ENCODE measurements around the gene EXOSC10. TPM values are rescaled to one million over a fixed set of nuclear protein-coding genes. Genes with fewer than 3 reads are reported as not detected.

EXOSC10 gene
- total and polyA plus RNA-seq, 8 donors = 42.9 to 116 (median 104) TPM

DNA sequence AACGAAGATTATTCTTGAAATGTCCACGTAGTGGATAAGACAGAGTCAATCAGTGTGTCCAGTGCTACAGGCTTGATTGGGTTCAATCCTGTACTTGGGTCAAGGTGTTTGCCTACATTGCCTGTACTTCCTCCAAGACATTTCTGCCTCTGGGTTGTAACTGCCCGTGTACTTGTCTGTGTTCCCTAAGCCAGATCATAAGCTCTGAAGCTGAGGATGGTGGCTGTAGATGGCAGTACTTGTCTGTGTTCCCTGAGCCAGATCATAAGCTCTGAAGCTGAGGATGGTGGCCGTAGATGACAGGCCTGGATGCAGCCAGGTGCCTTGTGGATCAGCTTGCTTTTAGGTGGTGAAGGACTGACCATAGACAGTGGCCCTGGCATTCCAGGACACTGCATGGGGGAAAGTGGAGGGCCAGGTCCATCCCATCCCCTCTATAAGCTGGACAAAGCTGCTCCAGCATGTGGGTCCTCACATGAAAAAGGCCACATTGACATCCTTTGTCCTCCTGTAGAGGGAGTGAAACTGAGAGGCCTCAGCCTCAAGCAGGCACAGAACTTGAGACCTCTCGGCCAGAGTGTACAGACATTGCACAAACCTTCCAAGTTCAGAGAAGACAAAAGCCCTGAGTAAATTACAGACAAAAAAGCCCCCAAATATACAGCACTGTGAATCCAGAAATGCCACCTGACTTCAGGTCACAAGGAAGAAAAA, 37.9 kb downstream of the EXOSC10 start:
- intact Hi-C loops (cut with DNase I) = no loop called here
- TF ChIP-seq, protein P1, sequence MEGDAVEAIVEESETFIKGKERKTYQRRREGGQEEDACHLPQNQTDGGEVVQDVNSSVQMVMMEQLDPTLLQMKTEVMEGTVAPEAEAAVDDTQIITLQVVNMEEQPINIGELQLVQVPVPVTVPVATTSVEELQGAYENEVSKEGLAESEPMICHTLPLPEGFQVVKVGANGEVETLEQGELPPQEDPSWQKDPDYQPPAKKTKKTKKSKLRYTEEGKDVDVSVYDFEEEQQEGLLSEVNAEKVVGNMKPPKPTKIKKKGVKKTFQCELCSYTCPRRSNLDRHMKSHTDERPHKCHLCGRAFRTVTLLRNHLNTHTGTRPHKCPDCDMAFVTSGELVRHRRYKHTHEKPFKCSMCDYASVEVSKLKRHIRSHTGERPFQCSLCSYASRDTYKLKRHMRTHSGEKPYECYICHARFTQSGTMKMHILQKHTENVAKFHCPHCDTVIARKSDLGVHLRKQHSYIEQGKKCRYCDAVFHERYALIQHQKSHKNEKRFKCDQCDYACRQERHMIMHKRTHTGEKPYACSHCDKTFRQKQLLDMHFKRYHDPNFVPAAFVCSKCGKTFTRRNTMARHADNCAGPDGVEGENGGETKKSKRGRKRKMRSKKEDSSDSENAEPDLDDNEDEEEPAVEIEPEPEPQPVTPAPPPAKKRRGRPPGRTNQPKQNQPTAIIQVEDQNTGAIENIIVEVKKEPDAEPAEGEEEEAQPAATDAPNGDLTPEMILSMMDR (IDR thresholded peaks at IDR 0.05) = no peak
- no peak overlapping the region for H3K27ac ChIP-seq
- peaks cover 0 to 47% of the 10 kb centered on the region in 2 donors for H3K36me3 ChIP-seq
- DNase-seq (no peak), ATAC-seq (no peak)
- no peaks in the 10 kb centered on the region for H3K27me3 ChIP-seq
- H3K4me3 ChIP-seq = no peak overlapping the region
- peaks cover 14 to 31% of the 10 kb centered on the region in 2 donors for H3K4me1 ChIP-seq
- H3K9me3 ChIP-seq = no peaks in the 10 kb centered on the region

DNA sequence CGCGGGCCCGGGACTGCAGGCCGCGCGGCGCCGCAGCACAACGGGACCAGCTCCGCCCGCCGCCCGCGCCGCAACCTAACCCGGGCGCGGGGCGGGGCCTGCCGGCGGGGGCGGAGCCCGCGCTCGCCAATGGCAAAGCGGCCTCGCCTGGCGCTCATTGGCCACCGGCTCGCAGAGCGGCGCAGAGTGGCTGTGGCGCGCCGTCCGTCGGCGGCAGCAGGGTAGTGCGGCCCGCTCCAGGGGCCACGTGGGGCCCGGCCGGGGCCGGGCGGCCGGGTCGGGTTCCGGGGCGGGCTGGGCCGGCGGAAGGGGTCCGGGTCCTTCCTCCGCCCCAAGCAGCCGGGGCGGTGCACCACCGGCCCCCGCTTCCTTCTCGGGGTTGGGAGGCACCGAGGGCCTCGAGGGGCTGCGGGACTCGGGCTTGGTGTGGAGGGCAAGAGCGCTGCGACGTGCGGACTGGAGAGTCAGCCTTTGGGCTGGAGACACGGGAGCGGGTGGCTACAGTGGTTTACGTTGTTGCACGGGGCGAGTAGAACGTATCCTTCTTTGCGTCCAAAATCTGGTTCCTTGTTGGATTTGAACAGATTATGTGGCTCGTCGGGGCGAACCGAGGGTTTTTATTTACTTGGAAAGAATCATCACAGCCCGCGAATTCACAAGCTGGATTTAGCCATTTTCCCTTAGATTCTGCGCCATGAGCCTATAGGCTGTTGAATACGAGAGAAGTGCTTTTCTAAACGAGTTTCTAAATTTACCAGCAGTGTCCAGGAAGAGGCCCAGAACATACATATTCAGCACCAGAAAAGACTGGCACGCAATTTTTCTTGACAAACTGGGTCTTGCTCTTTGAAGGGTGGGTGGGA, 39.5 kb downstream of the EXOSC10 start, which contains the start of gene SRM:
Gene SRM (minus strand): TSS at position 51 of the 863 bp plus-strand sequence. CDS start 75 bp downstream, outside the sequence.
- no peaks in the 10 kb centered on the region for H3K9me3 ChIP-seq
- H3K36me3 ChIP-seq = peaks cover 0 to 47% of the 10 kb centered on the region in 2 donors
- H3K4me3 ChIP-seq = peak within 1 kb of the TSS; percentile 93 to 95
- H3K27me3 ChIP-seq = no peaks in the 10 kb centered on the region
- peak; percentile 99 for ATAC-seq
- DNase-seq = peak; percentile 83 to 97 (median 92)
- peaks cover 14 to 31% of the 10 kb centered on the region in 2 donors for H3K4me1 ChIP-seq
- intact Hi-C loops (cut with DNase I) = no loop called here
- peak within 1 kb of the TSS; percentile 55 to 71 for H3K27ac ChIP-seq
- TF ChIP-seq, protein P1 (IDR thresholded peaks at IDR 0.05) = peak; percentile 49 to 70

DNA sequence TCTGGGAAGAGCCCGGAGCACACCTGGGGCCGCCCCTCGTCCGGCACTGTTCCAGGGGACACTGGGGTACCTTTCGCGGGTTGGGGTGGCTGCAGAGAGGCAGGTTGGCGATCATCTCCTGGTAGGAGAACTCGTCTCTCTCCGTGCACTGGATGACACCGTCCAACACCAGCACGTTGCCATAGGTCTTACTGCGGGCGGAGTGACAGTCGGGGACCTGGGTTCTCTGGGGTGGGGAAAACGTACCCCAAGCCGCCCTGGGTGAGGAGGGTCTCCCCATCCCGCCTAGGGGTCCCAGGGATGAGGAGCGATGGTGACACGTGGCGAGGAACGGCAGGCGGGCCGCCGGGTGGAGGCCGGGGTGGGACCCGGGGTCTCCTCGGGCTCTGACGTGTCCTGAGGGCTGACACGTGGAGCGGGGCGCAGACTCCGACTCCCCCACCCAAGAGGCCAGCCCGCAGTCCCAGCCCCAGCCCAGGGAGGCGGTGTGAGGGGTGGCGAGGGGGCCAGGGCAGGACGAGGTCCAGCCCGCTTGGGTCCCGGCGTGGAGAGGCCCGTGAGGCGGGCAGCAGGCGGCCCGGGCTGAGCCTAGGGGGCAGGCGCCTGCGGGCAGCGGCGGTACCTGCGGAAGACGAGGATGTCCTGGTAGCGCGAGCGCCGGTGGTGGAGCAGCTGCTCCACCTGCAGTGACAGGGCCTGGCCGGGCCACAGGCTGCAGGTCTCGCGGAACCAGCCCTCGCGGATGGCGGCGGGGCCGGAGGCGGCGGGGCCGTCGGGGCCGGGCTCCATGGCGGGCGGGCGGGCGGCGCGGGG, 40.3 kb downstream of the EXOSC10 start:
- no peak for ATAC-seq

DNA sequence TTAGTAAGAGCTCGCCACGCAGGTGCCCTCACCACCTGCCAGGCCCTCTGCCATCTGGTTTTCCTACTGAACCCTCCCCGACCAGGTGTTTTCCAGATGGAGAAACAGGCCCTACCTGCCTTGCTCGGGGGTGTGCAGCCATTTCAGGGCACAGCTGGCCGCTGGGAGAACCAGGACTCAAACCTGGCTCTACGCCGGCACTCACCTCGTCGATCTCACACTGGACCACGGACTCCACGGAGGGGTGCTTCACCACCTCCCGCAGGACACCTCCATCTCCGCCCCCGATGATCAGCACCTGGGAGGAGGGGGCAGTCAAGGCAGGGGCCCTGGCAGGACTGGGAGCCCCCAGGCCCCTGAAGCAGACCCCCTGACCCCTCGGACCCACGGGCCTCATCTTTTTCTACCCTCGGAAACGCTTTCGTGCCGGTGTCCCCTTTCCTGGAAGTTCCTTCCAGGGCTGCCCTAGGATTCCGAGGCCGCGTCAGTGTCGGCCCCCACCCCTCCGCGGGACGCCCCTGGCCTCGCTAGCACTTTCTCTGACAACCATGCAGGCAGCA, 41.0 kb downstream of the EXOSC10 start:
- no peak for ATAC-seq
- H3K4me3 ChIP-seq = peak overlapping the region; percentile 93 to 95

More for the DNA sequence above, 40.3 kb downstream of the EXOSC10 start:
- Histone ChIP-seq H3K4me1 (peaks cover 14 to 31% of the 10 kb centered on the region in 2 donors), H3K9me3 (no peaks in the 10 kb centered on the region), H3K27ac (peak overlapping the region in 1 of 2 donors; percentile 57), H3K27me3 (no peaks in the 10 kb centered on the region), H3K36me3 (peaks cover 0 to 48% of the 10 kb centered on the region in 2 donors), H3K4me3 (peak overlapping the region; percentile 93 to 95)
- TF ChIP-seq, protein P1 (IDR thresholded peaks at IDR 0.05) = no peak
- intact Hi-C loops (cut with DNase I) = no loop called here
- no peak for DNase-seq

More for the DNA sequence above, 41.0 kb downstream of the EXOSC10 start:
- Histone ChIP-seq H3K27ac (no peak overlapping the region), H3K4me1 (peaks cover 14 to 31% of the 10 kb centered on the region in 2 donors), H3K27me3 (no peaks in the 10 kb centered on the region), H3K9me3 (no peaks in the 10 kb centered on the region), H3K36me3 (peaks cover 0 to 50% of the 10 kb centered on the region in 2 donors)
- DNase-seq = no peak
- intact Hi-C loops (cut with DNase I) = no loop called here
- TF ChIP-seq, protein P1 (IDR thresholded peaks at IDR 0.05) = no peak
